IMR-90 (cell line): ENCODE measurements around the gene MSI2. TPM values are rescaled to one million over a fixed set of nuclear protein-coding genes. Genes with fewer than 3 reads are reported as not detected.

Experiments
- ATAC-seq: fragments of 200-7000 bp; cut with Tn5 transposase; 2 replicates; pipeline ENCODE4 v1.9.1; 2020; ENCODE audit warnings: low read depth, mild to moderate bottlenecking, moderate library complexity
- BruUV-seq: library from RNA; stranded (reverse); fragments of 400-500 nt; replicated peaks from 2 replicates; lab custom pipeline; 2021; lab: Mats Ljungman, UMichigan
- CTCF ChIA-PET: fragments of 300-600 bp; formaldehyde crosslinking; extraction: SDS; loops from one replicate; lab custom pipeline; 2021; ENCODE audit warnings: antibody characterized with exemption; lab: Yijun Ruan, JAX
- POLR2A ChIA-PET: fragments of 300-600 bp; sonication (Branson Sonifier 250); formaldehyde crosslinking; loops from one replicate; lab custom pipeline; 2022; ENCODE audit warnings: antibody characterized with exemption; ENCODE audit not compliant: unreplicated experiment; lab: Charles Lee
- DNase-seq: peaks from one replicate; pipeline ENCODE4 v3.0.0; 2013
- H2AFZ ChIP-seq: replicated peaks from 2 replicates; pipeline ENCODE3; 2013; ENCODE audit warnings: low read length, mild to moderate bottlenecking; ENCODE audit not compliant: poor library complexity
- H2AK5ac ChIP-seq: 2 replicates; pipeline ENCODE4 v1.6.1; 2013; ENCODE audit warnings: low read depth, low read length, inconsistent platforms
- H2AK9ac ChIP-seq: replicated peaks from 2 replicates; pipeline ENCODE3; 2013; ENCODE audit warnings: mild to moderate bottlenecking, low read depth, low read length, moderate library complexity; ENCODE audit not compliant: poor library complexity
- H2BK120ac ChIP-seq: 2 replicates; pipeline ENCODE4 v1.6.1; 2013; ENCODE audit warnings: low read depth, low read length, inconsistent platforms
- H2BK15ac ChIP-seq: 3 replicates; pipeline ENCODE4 v1.6.1; 2013; ENCODE audit warnings: low read depth, low read length, inconsistent platforms
- H2BK20ac ChIP-seq: 2 replicates; pipeline ENCODE4 v1.6.1; 2013; ENCODE audit warnings: low read depth, mild to moderate bottlenecking, inconsistent platforms, low read length, moderate library complexity
- H2BK5ac ChIP-seq: 2 replicates; pipeline ENCODE4 v1.6.1; 2013; ENCODE audit warnings: mild to moderate bottlenecking, low read depth, low read length, inconsistent platforms; ENCODE audit not compliant: poor library complexity, severe bottlenecking
- H3K14ac ChIP-seq: replicated peaks from 2 replicates; pipeline ENCODE4 v1.6.1; 2013; ENCODE audit warnings: low read depth, low read length, inconsistent platforms
- H3K18ac ChIP-seq: 2 replicates; pipeline ENCODE4 v1.6.1; 2013; ENCODE audit warnings: low read depth, low read length, control low read depth
- H3K23ac ChIP-seq: 2 replicates; pipeline ENCODE4 v1.6.1; 2013; ENCODE audit warnings: low read depth, low read length, inconsistent platforms
- H3K27ac ChIP-seq: 2 replicates; pipeline ENCODE4 v1.5.1; 2013; ENCODE audit warnings: mild to moderate bottlenecking, control low read depth, low read length; ENCODE audit not compliant: insufficient read depth
- H3K27me3 ChIP-seq: 2 replicates; pipeline ENCODE4 v1.6.1; 2013; ENCODE audit warnings: low read length; ENCODE audit not compliant: control insufficient read depth, insufficient read depth
- H3K36me3 ChIP-seq: 2 replicates; pipeline ENCODE4 v1.6.1; 2013; ENCODE audit warnings: low read length, mixed read lengths; ENCODE audit not compliant: control insufficient read depth, insufficient read depth
- H3K4ac ChIP-seq: 2 replicates; pipeline ENCODE4 v1.6.1; 2013; ENCODE audit warnings: low read depth, low read length, inconsistent platforms
- H3K4me1 ChIP-seq: 2 replicates; pipeline ENCODE4 v1.6.1; 2013; ENCODE audit warnings: low read length, mixed read lengths; ENCODE audit not compliant: control insufficient read depth, insufficient read depth
- H3K4me2 ChIP-seq: 2 replicates; pipeline ENCODE4 v1.6.1; 2013; ENCODE audit warnings: low read depth, mild to moderate bottlenecking, control low read depth, low read length, moderate library complexity
- H3K4me3 ChIP-seq: 2 replicates; pipeline ENCODE4 v1.5.1; 2013; ENCODE audit warnings: low read depth, mild to moderate bottlenecking, control low read depth, low read length, moderate library complexity; ENCODE audit not compliant: insufficient read depth
- H3K56ac ChIP-seq: 2 replicates; pipeline ENCODE4 v1.6.1; 2013; ENCODE audit warnings: low read length, inconsistent platforms; ENCODE audit not compliant: insufficient read depth; ENCODE audit errors: extremely low read depth
- H3K79me1 ChIP-seq, 2 experiments: 2 replicates each; pipeline ENCODE4 v1.6.1; 2013; ENCODE audit warnings: low read length in 2 of 2, inconsistent platforms in 1 of 2, low read depth in 1 of 2
- H3K9ac ChIP-seq: 2 replicates; pipeline ENCODE4 v1.6.1; 2013; ENCODE audit warnings: low read depth, low read length, control low read depth
- H3K9me1 ChIP-seq: 2 replicates; pipeline ENCODE4 v1.6.1; 2013; ENCODE audit warnings: low read length, inconsistent platforms; ENCODE audit not compliant: insufficient read depth
- H3K9me3 ChIP-seq: 2 replicates; pipeline ENCODE4 v1.6.1; 2013; ENCODE audit warnings: low read length; ENCODE audit not compliant: control insufficient read depth, insufficient read depth
- H4K20me1 ChIP-seq: 2 replicates; pipeline ENCODE4 v1.6.1; 2013; ENCODE audit warnings: low read length, inconsistent platforms; ENCODE audit not compliant: insufficient read depth
- H4K5ac ChIP-seq: 2 replicates; pipeline ENCODE4 v1.6.1; 2013; ENCODE audit warnings: mild to moderate bottlenecking, low read depth, low read length, control low read depth
- H4K8ac ChIP-seq, 2 experiments: 2 replicates each; pipeline ENCODE4 v1.6.1; 2013; ENCODE audit warnings: low read depth in 2 of 2, low read length in 2 of 2, control low read depth in 1 of 2, inconsistent platforms in 1 of 2
- H4K91ac ChIP-seq: 2 replicates; pipeline ENCODE4 v1.6.1; 2013; ENCODE audit warnings: low read depth, low read length, inconsistent platforms; ENCODE audit not compliant: insufficient read depth
- BHLHE40 ChIP-seq: fragments of 150-350 bp; IDR thresholded peaks from 2 replicates; pipeline ENCODE4 v1.6.1; 2016; ENCODE audit warnings: mild to moderate bottlenecking, low read depth, low read length
- RFX5 ChIP-seq: IDR thresholded peaks from 2 replicates; pipeline ENCODE4 v1.8.0; 2012; ENCODE audit warnings: low read depth, mild to moderate bottlenecking, low read length, moderate library complexity
- WGBS, 2 experiments: methylation state at CpG; one replicate each; pipeline versions ENCODE4 v1.1.5 to v1.1.7; 2013; ENCODE audit warnings: missing lambda C conversion rate in 2 of 2; ENCODE audit not compliant: insufficient read length in 1 of 2; ENCODE audit errors: extremely low coverage in 2 of 2; 5-methylcytosine and 5-hydroxymethylcytosine counted together
- dilution Hi-C: fragments of 300-500 bp; cut with HindIII; formaldehyde crosslinking; loops from one replicate; pipeline ENCODE4 v1.14.3; 2018; ENCODE audit warnings: low sequenced_read_pairs; ENCODE audit not compliant: unreplicated experiment
- in situ Hi-C: fragments of 300-500 bp; cut with MboI; formaldehyde crosslinking; loops from 3 replicates; pipeline ENCODE4 v1.14.3; 2019; ENCODE audit warnings: low sequenced_read_pairs, inconsistent platforms, mixed read lengths
- intact Hi-C: fragments of 100-400 bp; cut with micrococcal nuclease; formaldehyde crosslinking; loops from 2 replicates; pipeline ENCODE4 v1.10.0; 2022
- polyA plus RNA-seq, 3 experiments: library from polyadenylated mRNA; depleted of rRNA; stranded (reverse); fragments of >200 nt; gene quantifications; 2 replicates each; pipeline ENCODE4 v1.2.3, GENCODE V29; 2012; ENCODE audit warnings: low replicate concordance in 1 of 3
- total RNA-seq: library from RNA; depleted of rRNA; stranded (reverse); fragments of >200 nt; gene quantifications from 2 replicates; pipeline ENCODE4 v1.2.3, GENCODE V29; 2012
- TF ChIP-seq, protein P1 (sequence below): conservative IDR thresholded peaks from 2 replicates; pipeline ENCODE4 v1.5.1; 2012; ENCODE audit warnings: mild to moderate bottlenecking, low read depth, low read length, improper control_type of control experiment

Gene MSI2
- total and polyA plus RNA-seq, 2 of the 4 experiments (the other 2 are of a cell fraction), result 13.0 to 16.0 TPM

DNA sequence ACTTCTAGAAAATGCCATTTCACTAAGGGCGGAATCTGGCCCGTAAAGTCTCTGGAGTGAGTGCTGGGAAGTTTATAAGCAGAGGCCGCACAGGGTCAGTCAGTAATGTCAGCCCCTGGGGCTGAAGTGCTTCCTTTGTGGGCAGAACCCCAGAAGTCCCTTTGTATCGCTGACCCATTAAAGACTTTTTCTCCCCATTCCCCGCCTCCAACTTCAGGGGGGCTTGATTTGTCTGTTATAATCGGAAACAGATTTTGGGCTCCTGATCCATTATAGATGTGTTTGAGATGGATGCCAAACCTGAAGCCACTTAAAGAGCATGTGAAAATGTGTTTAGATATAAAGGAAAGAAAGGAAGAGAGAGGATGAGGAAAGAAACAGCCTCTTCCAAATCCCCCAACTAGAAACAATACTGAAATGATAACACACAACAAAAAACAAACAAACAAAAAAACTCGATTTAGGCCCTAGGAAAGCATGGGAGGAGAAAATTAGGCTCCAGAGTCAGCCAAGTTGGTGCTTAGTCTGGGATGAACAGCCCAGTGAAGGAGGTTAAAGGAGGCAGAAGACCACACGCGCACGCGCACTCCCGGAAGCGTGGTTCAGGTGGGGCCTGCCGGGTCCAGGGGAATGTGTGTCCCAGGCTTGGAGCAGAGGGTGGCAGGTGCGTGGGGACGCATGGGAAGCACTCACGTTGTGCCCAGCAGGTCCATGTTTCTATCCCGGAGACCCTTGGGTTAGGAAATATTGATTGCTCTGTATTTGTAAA is 27.1 kb downstream of the MSI2 start:
- Histone ChIP-seq H4K8ac (no peak overlapping the region), H2BK20ac (no peak overlapping the region), H2AK5ac (no peak overlapping the region), H2BK5ac (no peak overlapping the region), H3K4me1 (peaks cover 3% of the 10 kb centered on the region; the same call in 1 of the 2 replicates), H3K14ac (no peak overlapping the region), H3K18ac (no peak overlapping the region), H2BK15ac (no peak overlapping the region), H4K20me1 (peaks cover 7% of the 10 kb centered on the region; the same call in 1 of the 2 replicates), H3K23ac (no peak overlapping the region), H3K56ac (no peak overlapping the region), H3K4me2 (no peak overlapping the region), H3K9ac (no peak overlapping the region), H3K4ac (no peak overlapping the region), H3K27me3 (no peaks in the 10 kb centered on the region), H3K36me3 (peaks cover 7% of the 10 kb centered on the region), H3K9me1 (peaks cover 9% of the 10 kb centered on the region; the same call in 1 of the 2 replicates), H3K27ac (no peak overlapping the region), H4K91ac (no peak overlapping the region), H2AFZ (no peak overlapping the region), H2BK120ac (no peak overlapping the region), H2AK9ac (no peak overlapping the region), H3K9me3 (no peaks in the 10 kb centered on the region), H4K5ac (no peak overlapping the region), H3K4me3 (no peak overlapping the region), H3K79me1 (peaks cover 2 to 8% of the 10 kb centered on the region in 2 experiments; a peak in 2 of 4 replicates)
- TF ChIP-seq RFX5, result no peak
- TF ChIP-seq BHLHE40, result no peak
- TF ChIP-seq, protein P1, sequence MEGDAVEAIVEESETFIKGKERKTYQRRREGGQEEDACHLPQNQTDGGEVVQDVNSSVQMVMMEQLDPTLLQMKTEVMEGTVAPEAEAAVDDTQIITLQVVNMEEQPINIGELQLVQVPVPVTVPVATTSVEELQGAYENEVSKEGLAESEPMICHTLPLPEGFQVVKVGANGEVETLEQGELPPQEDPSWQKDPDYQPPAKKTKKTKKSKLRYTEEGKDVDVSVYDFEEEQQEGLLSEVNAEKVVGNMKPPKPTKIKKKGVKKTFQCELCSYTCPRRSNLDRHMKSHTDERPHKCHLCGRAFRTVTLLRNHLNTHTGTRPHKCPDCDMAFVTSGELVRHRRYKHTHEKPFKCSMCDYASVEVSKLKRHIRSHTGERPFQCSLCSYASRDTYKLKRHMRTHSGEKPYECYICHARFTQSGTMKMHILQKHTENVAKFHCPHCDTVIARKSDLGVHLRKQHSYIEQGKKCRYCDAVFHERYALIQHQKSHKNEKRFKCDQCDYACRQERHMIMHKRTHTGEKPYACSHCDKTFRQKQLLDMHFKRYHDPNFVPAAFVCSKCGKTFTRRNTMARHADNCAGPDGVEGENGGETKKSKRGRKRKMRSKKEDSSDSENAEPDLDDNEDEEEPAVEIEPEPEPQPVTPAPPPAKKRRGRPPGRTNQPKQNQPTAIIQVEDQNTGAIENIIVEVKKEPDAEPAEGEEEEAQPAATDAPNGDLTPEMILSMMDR, result no peak
- ChIA-PET CTCF (no interaction called here), POLR2A (no interaction called here)
- WGBS, 2 experiments, result 96% methylated on average over 5 of the region's 18 CpGs; no CpG with 5 or more reads in 1 of the 2 experiments
- intact Hi-C loops (no loop called here), in situ Hi-C loops (no loop called here), dilution Hi-C loops (no loop called here)
- ATAC-seq, result no peak
- DNase-seq, result no peak
- no TSS peak for BruUV-seq
